Glutamatergic neuron (in vitro differentiated cells): Measurements from ENCODE around the gene FLCN. TPM values are rescaled to one million over a fixed set of nuclear protein-coding genes. Genes with fewer than 3 reads are reported as not detected.

Source experiments
- DNase-seq: peaks from one replicate; pipeline ENCODE4 v3.0.0; 2022
- H3K27ac Mint-ChIP-seq: one replicate; pipeline ENCODE4 v1.8.0; 2020; ENCODE audit warnings: mild to moderate bottlenecking, mixed read lengths, inconsistent platforms; ENCODE audit not compliant: unreplicated experiment
- H3K27me3 Mint-ChIP-seq: one replicate; pipeline ENCODE4 v1.8.0; 2020; ENCODE audit warnings: mild to moderate bottlenecking, moderate library complexity, mixed read lengths, inconsistent platforms; ENCODE audit not compliant: unreplicated experiment
- H3K36me3 Mint-ChIP-seq: one replicate; pipeline ENCODE4 v1.8.0; 2020; ENCODE audit warnings: mild to moderate bottlenecking, mixed read lengths, inconsistent platforms; ENCODE audit not compliant: unreplicated experiment
- H3K4me1 Mint-ChIP-seq: one replicate; pipeline ENCODE4 v1.8.0; 2020; ENCODE audit warnings: mild to moderate bottlenecking, low read depth, mixed read lengths, inconsistent platforms; ENCODE audit not compliant: unreplicated experiment
- H3K4me3 Mint-ChIP-seq: one replicate; pipeline ENCODE4 v1.8.0; 2020; ENCODE audit warnings: mild to moderate bottlenecking, mixed read lengths, inconsistent platforms; ENCODE audit not compliant: unreplicated experiment
- H3K9me3 Mint-ChIP-seq: one replicate; pipeline ENCODE4 v1.8.0; 2020; ENCODE audit warnings: mild to moderate bottlenecking, moderate library complexity, mixed read lengths, inconsistent platforms; ENCODE audit not compliant: unreplicated experiment
- CTCF ChIP-seq: fragments of 200-600 bp; sonication (generic); IDR thresholded peaks from one replicate; pipeline ENCODE4 v1.5.0; 2021; ENCODE audit not compliant: partially characterized antibody, unreplicated experiment
- total RNA-seq: library from RNA; stranded (reverse); fragmentation: NEBNext Ultra II Directional; extraction: Animal tissue kit (Norgen Biotek cat#: 25700); gene quantifications from one replicate; pipeline ENCODE4 v1.2.1, GENCODE V29; 2021; ENCODE audit not compliant: unreplicated experiment

Gene FLCN
- total RNA-seq, 1 donor from 2014 or later = 131 TPM

GRCh38 chr17:17225901-17226300, 11.1 kb downstream of the FLCN start:
- Mint-ChIP-seq H3K27ac (no peak overlapping the region), H3K36me3 (peaks cover 19% of the 10 kb centered on the region), H3K4me3 (no peak overlapping the region), H3K4me1 (peaks cover 35% of the 10 kb centered on the region), H3K27me3 (peaks cover 20% of the 10 kb centered on the region), H3K9me3 (peaks cover 15% of the 10 kb centered on the region)
- DNase-seq = no peak
- TF ChIP-seq CTCF = no peak

- Mint-ChIP-seq H3K27ac (peak overlapping the region; percentile 99), H3K27me3 (peaks cover 23% of the 10 kb centered on the region), H3K4me1 (peaks cover 39% of the 10 kb centered on the region), H3K4me3 (peak overlapping the region; percentile 30), H3K36me3 (peaks cover 15% of the 10 kb centered on the region), H3K9me3 (peaks cover 12% of the 10 kb centered on the region)
- no peak for DNase-seq
- no peak for TF ChIP-seq CTCF
Measured at GRCh38 chr17:17224137-17224536, 12.8 kb downstream of the FLCN start.

GRCh38 chr17:17223736-17224135, 13.2 kb downstream of the FLCN start:
- peak overlapping the region; percentile 99 for H3K27ac Mint-ChIP-seq
- no peak for TF ChIP-seq CTCF
- H3K4me3 Mint-ChIP-seq = no peak overlapping the region
- H3K4me1 Mint-ChIP-seq = peaks cover 35% of the 10 kb centered on the region
- H3K27me3 Mint-ChIP-seq = peaks cover 21% of the 10 kb centered on the region
- DNase-seq = no peak
- peaks cover 12% of the 10 kb centered on the region for H3K9me3 Mint-ChIP-seq
- peaks cover 14% of the 10 kb centered on the region for H3K36me3 Mint-ChIP-seq

- peaks cover 42% of the 10 kb centered on the region for H3K4me1 Mint-ChIP-seq
- peak overlapping the region; percentile 99 for H3K27ac Mint-ChIP-seq
- H3K36me3 Mint-ChIP-seq = peaks cover 14% of the 10 kb centered on the region
- TF ChIP-seq CTCF = no peak
- peaks cover 20% of the 10 kb centered on the region for H3K9me3 Mint-ChIP-seq
- peaks cover 28% of the 10 kb centered on the region for H3K27me3 Mint-ChIP-seq
- H3K4me3 Mint-ChIP-seq = peak overlapping the region; percentile 72
- DNase-seq = no peak
Measured at GRCh38 chr17:17221329-17221728, 15.6 kb downstream of the FLCN start.

GRCh38 chr17:17220529-17220928, 16.4 kb downstream of the FLCN start:
- no peak overlapping the region for H3K4me3 Mint-ChIP-seq
- DNase-seq = no peak
- peaks cover 28% of the 10 kb centered on the region for H3K27me3 Mint-ChIP-seq
- peak overlapping the region; percentile 99 for H3K27ac Mint-ChIP-seq
- H3K36me3 Mint-ChIP-seq = peaks cover 14% of the 10 kb centered on the region
- no peak for TF ChIP-seq CTCF
- peaks cover 42% of the 10 kb centered on the region for H3K4me1 Mint-ChIP-seq
- peaks cover 20% of the 10 kb centered on the region for H3K9me3 Mint-ChIP-seq
